HepG2 (cell line): ENCODE data around the gene COL18A1. TPM values are rescaled to one million over a fixed set of nuclear protein-coding genes. Genes with fewer than 3 reads are reported as not detected.
A peak's percentile ranks its signal among the peaks of the same experiment; 100 is the strongest.

Experiments used
- ESRRA ChIP-seq: sonication (generic); formaldehyde crosslinking; IDR thresholded peaks from 2 replicates; pipeline ENCODE4 v1.5.1; 2020; ENCODE audit warnings: mild to moderate bottlenecking, low read depth, missing genetic modification reagents
- FOXK1 ChIP-seq: sonication (generic); formaldehyde crosslinking; IDR thresholded peaks from 2 replicates; pipeline ENCODE4 v1.4.0; 2020; ENCODE audit warnings: low read depth, missing genetic modification reagents, borderline replicate concordance
- GABPA ChIP-seq, 2 experiments: IDR thresholded peaks; 2 replicates each; pipeline ENCODE4 v1.6.1; 2011 to 2016; ENCODE audit warnings: low read depth in 2 of 2, low read length in 1 of 2, missing biosample characterization in 1 of 2, missing genetic modification characterization in 1 of 2
- MTA1 ChIP-seq: sonication (generic); formaldehyde crosslinking; IDR thresholded peaks from 2 replicates; pipeline ENCODE4 v1.4.0; 2020; ENCODE audit warnings: missing genetic modification reagents, mild to moderate bottlenecking, borderline replicate concordance
- MZF1 ChIP-seq: sonication (generic); formaldehyde crosslinking; IDR thresholded peaks from 2 replicates; pipeline ENCODE4 v1.8.1; 2023; ENCODE audit warnings: mild to moderate bottlenecking, missing genetic modification reagents, borderline replicate concordance
- NAIF1 ChIP-seq: sonication (generic); formaldehyde crosslinking; IDR thresholded peaks from 2 replicates; pipeline ENCODE4 v1.5.0; 2020; ENCODE audit warnings: mild to moderate bottlenecking, missing genetic modification reagents, borderline replicate concordance
- NR2C2 ChIP-seq: sonication (generic); formaldehyde crosslinking; IDR thresholded peaks from 2 replicates; pipeline ENCODE4 v1.4.0; 2020; ENCODE audit warnings: missing genetic modification reagents, mild to moderate bottlenecking, moderate library complexity, borderline replicate concordance
- PAWR ChIP-seq: sonication (generic); formaldehyde crosslinking; IDR thresholded peaks from 2 replicates; pipeline ENCODE4 v1.4.0; 2020; ENCODE audit warnings: missing genetic modification reagents, mild to moderate bottlenecking, borderline replicate concordance
- RERE ChIP-seq: IDR thresholded peaks from 2 replicates; pipeline ENCODE4 v1.6.1; 2016; ENCODE audit warnings: low read depth, missing genetic modification reagents, missing compliant biosample characterization
- SPEN ChIP-seq: sonication (generic); formaldehyde crosslinking; IDR thresholded peaks from 2 replicates; pipeline ENCODE4 v1.5.1; 2020; ENCODE audit warnings: low read depth, mild to moderate bottlenecking, missing genetic modification reagents
- ZNF207 ChIP-seq: fragments of 450-650 bp; IDR thresholded peaks from 2 replicates; pipeline ENCODE4 v1.6.1; 2016; ENCODE audit warnings: antibody characterized with exemption, borderline replicate concordance
- ZNF430 ChIP-seq: sonication (generic); formaldehyde crosslinking; IDR thresholded peaks from 2 replicates; pipeline ENCODE4 v1.9.0; 2021; ENCODE audit warnings: mild to moderate bottlenecking, missing genetic modification reagents
- ZNF546 ChIP-seq: sonication (generic); formaldehyde crosslinking; conservative IDR thresholded peaks from 2 replicates; pipeline ENCODE4 v1.8.1; 2023; ENCODE audit warnings: mild to moderate bottlenecking, missing genetic modification reagents
- ZNF709 ChIP-seq: sonication (generic); formaldehyde crosslinking; IDR thresholded peaks from 2 replicates; pipeline ENCODE4 v1.5.0; 2020; ENCODE audit warnings: mild to moderate bottlenecking, missing genetic modification reagents
- ZNF777 ChIP-seq: sonication (generic); formaldehyde crosslinking; IDR thresholded peaks from 2 replicates; pipeline ENCODE4 v1.4.0; 2020; ENCODE audit warnings: missing genetic modification reagents
- ZNF788 ChIP-seq: sonication (generic); formaldehyde crosslinking; IDR thresholded peaks from 2 replicates; pipeline ENCODE4 v1.5.0; 2020; ENCODE audit warnings: mild to moderate bottlenecking, missing genetic modification reagents, borderline replicate concordance
- ZNF800 ChIP-seq: sonication (generic); formaldehyde crosslinking; IDR thresholded peaks from 2 replicates; pipeline ENCODE4 v1.4.0; 2020; ENCODE audit warnings: missing genetic modification reagents
- ZNF850 ChIP-seq: sonication (generic); formaldehyde crosslinking; conservative IDR thresholded peaks from 2 replicates; pipeline ENCODE4 v1.9.0; 2021; ENCODE audit warnings: mild to moderate bottlenecking, missing genetic modification reagents
- polyA plus RNA-seq, 8 experiments: library from polyadenylated mRNA; depleted of rRNA in 3 of 8; stranded (reverse) in 7 of 8; unstranded in 1 of 8; fragments of >200 nt; fragmentation: Illumina TruSeq in 4 of 8; extraction: Trizol in 4 of 8; gene quantifications; 2 replicates each; pipeline versions ENCODE4 v1.2.1 to v1.2.3, GENCODE V29; 2011 to 2016; ENCODE audit warnings: low read depth in 4 of 8, missing spikeins in 1 of 8, mixed read lengths in 1 of 8; ENCODE audit not compliant: insufficient read depth in 1 of 8
- total RNA-seq, 5 experiments: library from RNA; depleted of rRNA; stranded (reverse); fragments of >200 nt; fragmentation: Illumina TruSeq; extraction: Trizol; gene quantifications; 2 replicates each; pipeline ENCODE4 v1.2.3, GENCODE V29; 2016; ENCODE audit warnings: low read depth in 1 of 5
- TF ChIP-seq, protein P1 (sequence below): sonication (generic); formaldehyde crosslinking; IDR thresholded peaks from 2 replicates; pipeline ENCODE4 v1.5.0; 2020; ENCODE audit warnings: mild to moderate bottlenecking, missing genetic modification reagents

COL18A1 gene
- total and polyA plus RNA-seq, 2 of the 13 experiments (the other 11 are each of a cell fraction or from before 2014, with no cell fraction given), result 79.0 to 102 TPM

- 0 out of 2 replicates have a peak, but pooled peaks have one; percentile 66 for TF ChIP-seq ZNF546 (CRISPR knock-in tag)
- no peak for TF ChIP-seq RERE (CRISPR knock-in tag)
- peak; percentile 95 for TF ChIP-seq ZNF788
- no peak for TF ChIP-seq ZNF207
- TF ChIP-seq ZNF777 (CRISPR knock-in tag), result 0 out of 2 replicates have a peak, but pooled peaks have one; percentile 19
- TF ChIP-seq GABPA (IDR thresholded peaks at IDR 0.05; ENCODE audit: low read depth, low read length), result no peak
- peak; percentile 67 for TF ChIP-seq GABPA (CRISPR knock-in tag; IDR thresholded peaks at IDR 0.05; ENCODE audit: low read depth)
- no peak for TF ChIP-seq PAWR (CRISPR knock-in tag)
- no peak for TF ChIP-seq MZF1
- TF ChIP-seq SPEN, result peak; percentile 87
- no peak for TF ChIP-seq ZNF850 (CRISPR knock-in tag)
- peak; percentile 85 for TF ChIP-seq NR2C2 (CRISPR knock-in tag)
- TF ChIP-seq, protein P1, sequence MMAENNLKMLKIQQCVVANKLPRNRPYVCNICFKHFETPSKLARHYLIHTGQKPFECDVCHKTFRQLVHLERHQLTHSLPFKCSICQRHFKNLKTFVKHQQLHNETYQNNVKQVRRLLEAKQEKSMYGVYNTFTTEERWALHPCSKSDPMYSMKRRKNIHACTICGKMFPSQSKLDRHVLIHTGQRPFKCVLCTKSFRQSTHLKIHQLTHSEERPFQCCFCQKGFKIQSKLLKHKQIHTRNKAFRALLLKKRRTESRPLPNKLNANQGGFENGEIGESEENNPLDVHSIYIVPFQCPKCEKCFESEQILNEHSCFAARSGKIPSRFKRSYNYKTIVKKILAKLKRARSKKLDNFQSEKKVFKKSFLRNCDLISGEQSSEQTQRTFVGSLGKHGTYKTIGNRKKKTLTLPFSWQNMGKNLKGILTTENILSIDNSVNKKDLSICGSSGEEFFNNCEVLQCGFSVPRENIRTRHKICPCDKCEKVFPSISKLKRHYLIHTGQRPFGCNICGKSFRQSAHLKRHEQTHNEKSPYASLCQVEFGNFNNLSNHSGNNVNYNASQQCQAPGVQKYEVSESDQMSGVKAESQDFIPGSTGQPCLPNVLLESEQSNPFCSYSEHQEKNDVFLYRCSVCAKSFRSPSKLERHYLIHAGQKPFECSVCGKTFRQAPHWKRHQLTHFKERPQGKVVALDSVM (CRISPR knock-in tag), result peak; percentile 78; the same call in 1 of the 2 replicates
- peak; percentile 94 for TF ChIP-seq MTA1
- no peak for TF ChIP-seq ZNF800 (CRISPR knock-in tag)
- no peak for TF ChIP-seq ZNF709 (CRISPR knock-in tag)
- TF ChIP-seq ZNF430 (CRISPR knock-in tag), result peak; percentile 76
- peak; percentile 99 for TF ChIP-seq ESRRA
- no peak for TF ChIP-seq NAIF1 (CRISPR knock-in tag)
- TF ChIP-seq FOXK1, result peak; percentile 49; the same call in 1 of the 2 replicates
Observed at GRCh38 chr21:45525153-45525909, 120.4 kb downstream of the COL18A1 start (continued).
